GM19099 (cell line): Measurements from ENCODE around the gene CCND1.
A peak's percentile ranks its signal among the peaks of the same experiment; 100 is the strongest.

Experiments
- POLR2A ChIP-seq: IDR thresholded peaks from 3 replicates; pipeline ENCODE4 v1.6.1; 2011; ENCODE audit warnings: low read depth; ENCODE audit not compliant: insufficient read length; ENCODE audit errors: extremely low read depth

CCND1 gene

GRCh38 chr11:69663326-69663725 is 22.4 kb downstream of the CCND1 start:
- TF ChIP-seq POLR2A = no peak

GRCh38 chr11:69664103-69664775 is 23.3 kb downstream of the CCND1 start:
- no peak for TF ChIP-seq POLR2A

GRCh38 chr11:69664901-69665300 is 23.9 kb downstream of the CCND1 start:
- no peak for TF ChIP-seq POLR2A

GRCh38 chr11:69665669-69666068 is 24.7 kb downstream of the CCND1 start:
- no peak for TF ChIP-seq POLR2A

GRCh38 chr11:69666261-69666660 is 25.3 kb downstream of the CCND1 start:
- no peak for TF ChIP-seq POLR2A

GRCh38 chr11:69666752-69667536 is 26.0 kb downstream of the CCND1 start:
- TF ChIP-seq POLR2A = no peak

- TF ChIP-seq POLR2A = no peak
Measured at GRCh38 chr11:69667619-69668604, 27.0 kb downstream of the CCND1 start.

GRCh38 chr11:69669486-69669885 is 28.5 kb downstream of the CCND1 start:
- TF ChIP-seq POLR2A = no peak

- no peak for TF ChIP-seq POLR2A
Measured at GRCh38 chr11:69670158-69670845, 29.3 kb downstream of the CCND1 start.

GRCh38 chr11:69671734-69672465 is 30.9 kb downstream of the CCND1 start:
- no peak for TF ChIP-seq POLR2A

- TF ChIP-seq POLR2A = no peak
Measured at GRCh38 chr11:69674267-69674885, 33.4 kb downstream of the CCND1 start.

GRCh38 chr11:69674886-69675714 is 34.1 kb downstream of the CCND1 start, which contains the start of gene LTO1:
Gene LTO1, minus strand, starts transcription at chr11:69675353. Its CDS starts 114 bp downstream, at chr11:69675239.
- TF ChIP-seq POLR2A = peak; percentile 92
